Peyer's patch (tissue), 4 donors: ENCODE measurements around the gene LMO7.

Source experiments
- CTCF ChIP-seq, 6 experiments: fragments of 450-650 bp in 4 of 6; fragments of 200-600 bp in 2 of 6; sonication (generic) in 1 of 6; IDR thresholded peaks; one replicate each; pipeline ENCODE4 v1.5.1; 2017 to 2019; ENCODE audit warnings: antibody characterized with exemption in 6 of 6, mild to moderate bottlenecking in 3 of 6, moderate library complexity in 1 of 6
- POLR2A ChIP-seq, 2 donors: fragments of 450-650 bp; IDR thresholded peaks; one replicate each; pipeline ENCODE4 v1.5.1; 2017; ENCODE audit warnings: antibody characterized with exemption in 2 of 2, mild to moderate bottlenecking in 2 of 2, moderate library complexity in 2 of 2

DNA sequence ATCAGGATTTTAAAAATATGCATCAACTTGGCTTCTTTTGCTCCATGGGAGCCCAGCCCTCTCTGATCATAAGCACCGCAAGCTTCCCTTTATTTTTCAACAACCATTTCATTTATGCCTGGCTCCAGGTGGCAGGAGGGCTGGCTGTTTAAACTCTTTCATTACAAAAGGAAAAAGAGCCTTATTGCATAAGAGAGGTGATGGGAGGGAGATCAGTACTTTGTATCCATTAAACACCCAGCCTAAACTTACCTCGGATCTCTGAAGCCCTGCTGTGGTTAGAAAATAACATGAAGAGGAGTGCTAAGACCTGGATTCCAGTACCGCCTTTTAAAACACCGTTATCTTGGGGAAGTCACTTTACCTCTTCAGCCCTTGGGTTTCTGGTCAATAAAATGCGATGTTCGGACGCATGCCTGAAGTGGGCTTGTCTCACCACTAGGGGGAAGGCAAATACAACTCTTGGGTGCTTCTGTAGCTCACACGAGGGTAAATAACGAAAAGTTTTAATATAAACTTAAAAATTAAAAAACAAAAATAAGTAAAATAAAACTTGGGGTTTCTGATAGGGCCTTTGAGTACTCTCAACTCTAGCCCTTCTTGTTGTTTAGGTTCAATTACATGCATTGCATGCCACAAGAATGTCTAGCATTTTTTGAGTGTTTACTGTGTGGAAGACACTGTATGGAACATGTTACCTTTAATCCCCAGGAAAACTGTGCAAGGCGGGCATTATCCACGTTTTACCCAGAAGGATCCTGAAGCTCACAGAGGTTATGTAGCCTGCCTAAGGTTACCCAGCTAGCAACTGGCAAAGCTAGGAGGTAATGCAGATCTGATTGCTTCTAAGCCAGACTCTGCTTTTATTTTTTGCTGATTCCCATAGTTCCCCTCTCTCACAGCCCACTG is 240.3 kb downstream of the LMO7 start:
- TF ChIP-seq CTCF (IDR thresholded peaks at IDR 0.05) (peak; percentile 66 to 88 (median 82)), POLR2A (IDR thresholded peaks at IDR 0.05) (no peak)
